HepG2 (cell line): ENCODE data around the gene TMEM129. TPM values are rescaled to one million over a fixed set of nuclear protein-coding genes. Genes with fewer than 3 reads are reported as not detected.

Experiments
- CREB3 ChIP-seq: sonication (generic); formaldehyde crosslinking; IDR thresholded peaks from 2 replicates; pipeline ENCODE4 v1.5.0; 2020; ENCODE audit warnings: missing genetic modification reagents
- DNMT3B ChIP-seq: conservative IDR thresholded peaks from 2 replicates; pipeline ENCODE4 v1.6.1; 2016; ENCODE audit warnings: missing biosample characterization, control low read depth
- GATAD2A ChIP-seq: IDR thresholded peaks from 2 replicates; pipeline ENCODE4 v1.6.1; 2016
- GLI4 ChIP-seq: sonication (generic); formaldehyde crosslinking; IDR thresholded peaks from 2 replicates; pipeline ENCODE4 v1.5.1; 2020; ENCODE audit warnings: missing genetic modification reagents, mild to moderate bottlenecking, moderate library complexity, borderline replicate concordance
- HOXA7 ChIP-seq: sonication (generic); formaldehyde crosslinking; IDR thresholded peaks from 2 replicates; pipeline ENCODE4 v1.8.1; 2022; ENCODE audit warnings: mild to moderate bottlenecking, missing genetic modification reagents, moderate library complexity
- NR2F2 ChIP-seq: IDR thresholded peaks from 2 replicates; pipeline ENCODE4 v1.6.1; 2012; ENCODE audit warnings: low read depth, inconsistent platforms, borderline replicate concordance
- PRPF4 ChIP-seq: fragments of 200-400 bp; formaldehyde crosslinking; IDR thresholded peaks from 2 replicates; pipeline ENCODE4 v1.6.1; 2016; ENCODE audit warnings: low read length, low read depth; ENCODE audit not compliant: poor library complexity, severe bottlenecking
- TMF1 ChIP-seq: sonication (generic); formaldehyde crosslinking; IDR thresholded peaks from 2 replicates; pipeline ENCODE4 v1.8.1; 2022; ENCODE audit warnings: low read depth, missing genetic modification reagents
- ZBTB37 ChIP-seq: sonication (generic); formaldehyde crosslinking; IDR thresholded peaks from 2 replicates; pipeline ENCODE4 v1.4.0; 2020; ENCODE audit warnings: mild to moderate bottlenecking, missing genetic modification reagents
- ZKSCAN5 ChIP-seq: sonication (generic); formaldehyde crosslinking; IDR thresholded peaks from 2 replicates; pipeline ENCODE4 v1.5.1; 2020; ENCODE audit warnings: mild to moderate bottlenecking, missing genetic modification reagents
- ZNF10 ChIP-seq: sonication (generic); formaldehyde crosslinking; IDR thresholded peaks from 2 replicates; pipeline ENCODE4 v1.4.0; 2020; ENCODE audit warnings: mild to moderate bottlenecking, low read depth, missing genetic modification reagents, borderline replicate concordance
- ZNF354B ChIP-seq: sonication (generic); formaldehyde crosslinking; IDR thresholded peaks from 2 replicates; pipeline ENCODE4 v1.8.0; 2022; ENCODE audit warnings: mild to moderate bottlenecking, missing genetic modification reagents
- polyA plus RNA-seq, 8 experiments: library from polyadenylated mRNA; depleted of rRNA in 3 of 8; stranded (reverse) in 7 of 8; unstranded in 1 of 8; fragments of >200 nt; fragmentation: Illumina TruSeq in 4 of 8; extraction: Trizol in 4 of 8; gene quantifications; 2 replicates each; pipeline versions ENCODE4 v1.2.1 to v1.2.3, GENCODE V29; 2011 to 2016; ENCODE audit warnings: low read depth in 4 of 8, missing spikeins in 1 of 8, mixed read lengths in 1 of 8; ENCODE audit not compliant: insufficient read depth in 1 of 8
- total RNA-seq, 5 experiments: library from RNA; depleted of rRNA; stranded (reverse); fragments of >200 nt; fragmentation: Illumina TruSeq; extraction: Trizol; gene quantifications; 2 replicates each; pipeline ENCODE4 v1.2.3, GENCODE V29; 2016; ENCODE audit warnings: low read depth in 1 of 5
- TF ChIP-seq, protein P1 (sequence below): sonication (generic); formaldehyde crosslinking; IDR thresholded peaks from 2 replicates; pipeline ENCODE4 v1.8.0; 2022; ENCODE audit warnings: mild to moderate bottlenecking, missing genetic modification reagents, moderate library complexity
- TF ChIP-seq, protein P2 (sequence below): sonication (generic); formaldehyde crosslinking; IDR thresholded peaks from 2 replicates; pipeline ENCODE4 v1.4.0; 2020; ENCODE audit warnings: missing genetic modification reagents, borderline replicate concordance
- TF ChIP-seq, protein P3 (sequence below): sonication (generic); formaldehyde crosslinking; IDR thresholded peaks from 2 replicates; pipeline ENCODE4 v1.4.0; 2020; ENCODE audit warnings: mild to moderate bottlenecking, missing genetic modification reagents, borderline replicate concordance
- TF ChIP-seq, protein P4 (sequence below): sonication (generic); formaldehyde crosslinking; IDR thresholded peaks from 2 replicates; pipeline ENCODE4 v1.8.0; 2022; ENCODE audit warnings: missing genetic modification reagents, mild to moderate bottlenecking, inconsistent platforms, borderline replicate concordance

The TMEM129 gene
- total and polyA plus RNA-seq, 2 of the 13 experiments (the other 11 are each of a cell fraction or from before 2014, with no cell fraction given): 19.0 to 25.8 TPM

GRCh38 chr4:1752284-1753041, 31.3 kb upstream of the TMEM129 start (continued):
- TF ChIP-seq DNMT3B (CRISPR knock-in tag) (no peak), HOXA7 (no peak), TMF1 (0 out of 2 replicates have a peak, but pooled peaks have one; percentile 21), ZNF354B (no peak), GLI4 (CRISPR knock-in tag) (no peak), ZKSCAN5 (CRISPR knock-in tag) (0 out of 2 replicates have a peak, but pooled peaks have one; percentile 59), CREB3 (CRISPR knock-in tag) (no peak; the same call in 1 of the 2 replicates), GATAD2A (CRISPR knock-in tag) (peak; percentile 49; the same call in 1 of the 2 replicates), PRPF4 (no peak), NR2F2 (no peak), ZBTB37 (CRISPR knock-in tag) (no peak), ZNF10 (CRISPR knock-in tag) (no peak)
- TF ChIP-seq, protein P1, sequence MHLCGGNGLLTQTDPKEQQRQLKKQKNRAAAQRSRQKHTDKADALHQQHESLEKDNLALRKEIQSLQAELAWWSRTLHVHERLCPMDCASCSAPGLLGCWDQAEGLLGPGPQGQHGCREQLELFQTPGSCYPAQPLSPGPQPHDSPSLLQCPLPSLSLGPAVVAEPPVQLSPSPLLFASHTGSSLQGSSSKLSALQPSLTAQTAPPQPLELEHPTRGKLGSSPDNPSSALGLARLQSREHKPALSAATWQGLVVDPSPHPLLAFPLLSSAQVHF (CRISPR knock-in tag): no peak
- TF ChIP-seq, protein P2, sequence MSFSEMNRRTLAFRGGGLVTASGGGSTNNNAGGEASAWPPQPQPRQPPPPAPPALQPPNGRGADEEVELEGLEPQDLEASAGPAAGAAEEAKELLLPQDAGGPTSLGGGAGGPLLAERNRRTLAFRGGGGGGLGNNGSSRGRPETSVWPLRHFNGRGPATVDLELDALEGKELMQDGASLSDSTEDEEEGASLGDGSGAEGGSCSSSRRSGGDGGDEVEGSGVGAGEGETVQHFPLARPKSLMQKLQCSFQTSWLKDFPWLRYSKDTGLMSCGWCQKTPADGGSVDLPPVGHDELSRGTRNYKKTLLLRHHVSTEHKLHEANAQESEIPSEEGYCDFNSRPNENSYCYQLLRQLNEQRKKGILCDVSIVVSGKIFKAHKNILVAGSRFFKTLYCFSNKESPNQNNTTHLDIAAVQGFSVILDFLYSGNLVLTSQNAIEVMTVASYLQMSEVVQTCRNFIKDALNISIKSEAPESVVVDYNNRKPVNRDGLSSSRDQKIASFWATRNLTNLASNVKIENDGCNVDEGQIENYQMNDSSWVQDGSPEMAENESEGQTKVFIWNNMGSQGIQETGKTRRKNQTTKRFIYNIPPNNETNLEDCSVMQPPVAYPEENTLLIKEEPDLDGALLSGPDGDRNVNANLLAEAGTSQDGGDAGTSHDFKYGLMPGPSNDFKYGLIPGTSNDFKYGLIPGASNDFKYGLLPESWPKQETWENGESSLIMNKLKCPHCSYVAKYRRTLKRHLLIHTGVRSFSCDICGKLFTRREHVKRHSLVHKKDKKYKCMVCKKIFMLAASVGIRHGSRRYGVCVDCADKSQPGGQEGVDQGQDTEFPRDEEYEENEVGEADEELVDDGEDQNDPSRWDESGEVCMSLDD (CRISPR knock-in tag): peak; percentile 49; the same call in 1 of the 2 replicates
- TF ChIP-seq, protein P3, sequence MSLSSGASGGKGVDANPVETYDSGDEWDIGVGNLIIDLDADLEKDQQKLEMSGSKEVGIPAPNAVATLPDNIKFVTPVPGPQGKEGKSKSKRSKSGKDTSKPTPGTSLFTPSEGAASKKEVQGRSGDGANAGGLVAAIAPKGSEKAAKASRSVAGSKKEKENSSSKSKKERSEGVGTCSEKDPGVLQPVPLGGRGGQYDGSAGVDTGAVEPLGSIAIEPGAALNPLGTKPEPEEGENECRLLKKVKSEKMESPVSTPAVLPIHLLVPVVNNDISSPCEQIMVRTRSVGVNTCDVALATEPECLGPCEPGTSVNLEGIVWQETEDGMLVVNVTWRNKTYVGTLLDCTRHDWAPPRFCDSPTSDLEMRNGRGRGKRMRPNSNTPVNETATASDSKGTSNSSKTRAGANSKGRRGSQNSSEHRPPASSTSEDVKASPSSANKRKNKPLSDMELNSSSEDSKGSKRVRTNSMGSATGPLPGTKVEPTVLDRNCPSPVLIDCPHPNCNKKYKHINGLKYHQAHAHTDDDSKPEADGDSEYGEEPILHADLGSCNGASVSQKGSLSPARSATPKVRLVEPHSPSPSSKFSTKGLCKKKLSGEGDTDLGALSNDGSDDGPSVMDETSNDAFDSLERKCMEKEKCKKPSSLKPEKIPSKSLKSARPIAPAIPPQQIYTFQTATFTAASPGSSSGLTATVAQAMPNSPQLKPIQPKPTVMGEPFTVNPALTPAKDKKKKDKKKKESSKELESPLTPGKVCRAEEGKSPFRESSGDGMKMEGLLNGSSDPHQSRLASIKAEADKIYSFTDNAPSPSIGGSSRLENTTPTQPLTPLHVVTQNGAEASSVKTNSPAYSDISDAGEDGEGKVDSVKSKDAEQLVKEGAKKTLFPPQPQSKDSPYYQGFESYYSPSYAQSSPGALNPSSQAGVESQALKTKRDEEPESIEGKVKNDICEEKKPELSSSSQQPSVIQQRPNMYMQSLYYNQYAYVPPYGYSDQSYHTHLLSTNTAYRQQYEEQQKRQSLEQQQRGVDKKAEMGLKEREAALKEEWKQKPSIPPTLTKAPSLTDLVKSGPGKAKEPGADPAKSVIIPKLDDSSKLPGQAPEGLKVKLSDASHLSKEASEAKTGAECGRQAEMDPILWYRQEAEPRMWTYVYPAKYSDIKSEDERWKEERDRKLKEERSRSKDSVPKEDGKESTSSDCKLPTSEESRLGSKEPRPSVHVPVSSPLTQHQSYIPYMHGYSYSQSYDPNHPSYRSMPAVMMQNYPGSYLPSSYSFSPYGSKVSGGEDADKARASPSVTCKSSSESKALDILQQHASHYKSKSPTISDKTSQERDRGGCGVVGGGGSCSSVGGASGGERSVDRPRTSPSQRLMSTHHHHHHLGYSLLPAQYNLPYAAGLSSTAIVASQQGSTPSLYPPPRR (CRISPR knock-in tag): no peak; the same call in none of the 2 replicates
- TF ChIP-seq, protein P4, sequence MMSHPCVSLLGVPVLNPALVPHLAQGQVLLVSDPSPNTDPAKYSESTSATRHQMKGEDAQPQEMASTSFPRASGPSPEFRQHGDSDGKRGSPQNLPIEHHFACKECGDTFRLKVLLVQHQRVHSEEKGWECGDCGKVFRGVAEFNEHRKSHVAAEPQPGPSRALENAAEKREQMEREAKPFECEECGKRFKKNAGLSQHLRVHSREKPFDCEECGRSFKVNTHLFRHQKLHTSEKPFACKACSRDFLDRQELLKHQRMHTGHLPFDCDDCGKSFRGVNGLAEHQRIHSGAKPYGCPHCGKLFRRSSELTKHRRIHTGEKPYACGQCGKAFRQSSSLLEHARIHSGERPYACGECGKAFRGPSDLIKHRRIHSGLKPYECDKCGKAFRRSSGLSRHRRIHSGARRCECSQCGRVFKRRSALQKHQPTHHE (CRISPR knock-in tag): no peak
